AG08396 (cell line): ENCODE data around the gene ICE1.
"Not testable (repeated sequence)": the region's sequence is repeated elsewhere in the genome, so short reads cannot be mapped to it uniquely, and the experiment has no call there.

Experiments used
- DNase-seq: peaks from one replicate; pipeline ENCODE4 v3.0.0; 2012; ENCODE audit warnings: low spot score, mixed read lengths

Gene ICE1

DNA sequence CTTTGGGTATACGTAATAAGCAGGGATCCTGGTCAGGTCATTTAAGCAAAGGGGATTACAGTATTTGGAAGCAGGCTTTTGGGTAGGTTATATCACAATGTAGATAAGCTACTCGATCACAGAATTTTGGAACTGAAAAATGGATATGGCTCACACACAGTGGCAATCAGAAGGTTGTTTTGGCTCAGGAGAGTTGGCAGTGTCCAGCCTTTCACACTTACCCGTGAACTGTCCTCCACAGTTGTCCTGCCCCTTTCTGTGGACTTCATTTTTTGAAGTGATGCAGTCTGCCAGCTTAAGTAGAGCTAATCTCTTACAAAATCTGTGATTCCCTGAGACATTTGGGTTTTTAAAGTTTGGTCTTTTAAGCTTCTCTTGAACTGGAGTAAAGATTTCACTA is 30.7 kb downstream of the ICE1 start:
- DNase-seq = no peak

DNA sequence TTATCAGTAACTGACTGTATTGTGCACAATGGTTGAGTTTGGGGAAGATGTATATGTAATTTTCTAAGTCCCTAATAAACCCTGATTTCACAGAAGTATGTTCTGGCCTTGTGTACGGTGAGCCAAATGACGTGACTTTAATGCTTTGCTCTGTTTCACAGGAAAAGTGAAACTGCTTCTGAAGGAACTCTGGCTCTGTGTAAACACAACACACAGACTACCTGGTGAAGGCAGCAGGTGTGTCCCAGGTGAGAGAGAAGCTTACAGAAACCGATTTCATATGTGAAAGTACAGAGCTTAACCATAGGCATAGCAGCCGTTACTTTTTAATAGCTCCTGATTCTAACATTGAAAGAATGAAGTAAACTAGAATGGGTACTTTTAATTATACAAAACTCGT is 31.9 kb downstream of the ICE1 start:
- DNase-seq = no peak

DNA sequence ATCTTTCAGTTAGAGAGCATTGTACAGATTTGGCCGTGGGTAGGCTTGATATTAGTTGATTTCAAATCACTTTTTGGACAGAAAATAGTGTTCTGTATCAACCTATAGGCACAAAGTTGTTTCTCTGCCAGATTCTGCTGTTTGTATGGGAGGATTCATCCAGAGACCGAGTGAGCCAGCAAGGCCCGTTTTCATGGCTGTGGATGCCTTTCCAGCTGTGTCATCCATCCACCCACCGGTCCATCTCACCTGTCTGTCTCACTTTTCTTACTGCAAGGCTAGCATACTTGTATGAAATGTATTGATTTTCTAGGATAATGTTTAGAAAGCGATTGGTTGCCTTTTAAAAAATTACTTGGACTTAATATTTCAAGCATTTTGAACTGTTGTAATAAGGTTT is 34.4 kb downstream of the ICE1 start:
- DNase-seq = no peak

DNA sequence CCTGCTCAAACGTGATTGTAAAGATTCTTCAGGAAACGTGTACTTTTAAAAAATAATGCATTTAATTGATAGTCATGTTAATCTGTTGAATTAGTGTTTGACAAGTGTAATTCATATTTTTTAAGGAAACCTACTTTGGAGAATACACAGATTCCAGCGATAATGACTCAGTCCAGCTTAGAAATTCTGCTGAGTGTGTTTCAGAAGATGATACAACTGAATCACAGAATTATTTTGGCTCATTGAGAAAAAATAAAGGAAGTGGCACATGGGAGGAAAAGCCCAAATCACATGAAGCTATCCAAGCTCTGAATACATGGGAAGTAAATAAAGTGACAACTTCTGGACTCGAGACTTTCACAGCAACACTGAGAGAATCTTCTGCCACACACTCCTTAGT is 37.8 kb downstream of the ICE1 start:
- no peak for DNase-seq

DNA sequence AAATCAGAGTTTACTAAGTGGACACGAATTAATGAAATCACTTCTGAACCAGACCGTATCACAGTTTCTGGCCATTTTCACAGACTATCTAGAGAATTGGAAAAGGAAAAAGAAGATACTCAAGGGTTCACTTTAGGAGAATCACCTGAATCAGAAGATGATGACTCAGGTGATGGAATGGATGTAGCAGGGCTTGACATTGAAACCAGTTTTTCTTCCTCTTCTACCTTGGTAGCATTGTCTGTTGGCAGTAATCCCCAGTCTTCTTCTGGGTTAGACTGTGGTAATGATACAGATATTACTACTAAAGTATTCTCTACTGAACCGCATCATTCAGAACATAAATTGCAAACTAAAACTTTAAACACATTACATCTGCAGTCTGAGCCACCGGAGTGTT is 38.5 kb downstream of the ICE1 start:
- no peak for DNase-seq

DNA sequence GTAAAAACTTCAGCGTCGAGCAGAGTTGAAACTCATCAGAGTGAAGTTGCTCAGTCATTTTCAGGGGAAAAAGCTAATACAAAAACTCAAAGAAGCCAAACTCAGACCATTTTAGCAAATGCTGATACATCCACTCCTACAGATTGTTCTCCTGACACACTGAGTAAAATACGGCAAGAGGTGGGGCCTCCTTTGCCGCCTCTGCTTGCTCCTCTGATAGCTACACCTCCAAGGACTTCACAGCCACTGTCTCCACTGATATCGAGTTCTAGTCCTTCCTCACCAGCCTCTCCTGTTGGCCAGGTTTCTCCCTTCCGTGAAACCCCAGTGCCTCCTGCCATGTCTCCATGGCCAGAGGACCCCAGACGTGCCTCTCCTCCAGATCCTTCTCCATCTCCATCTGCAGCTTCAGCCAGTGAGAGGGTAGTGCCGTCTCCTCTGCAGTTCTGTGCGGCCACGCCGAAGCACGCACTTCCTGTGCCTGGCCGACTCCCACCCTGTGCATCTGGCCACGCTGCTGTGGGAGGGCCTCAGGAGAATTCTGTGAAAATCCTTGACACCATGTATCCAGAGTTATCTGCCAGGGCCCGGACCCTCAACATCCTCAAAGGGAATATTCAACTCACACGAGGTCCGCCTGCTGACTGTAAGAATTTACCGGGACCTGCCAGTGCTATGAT is 41.7 kb downstream of the ICE1 start:
- no peak for DNase-seq

DNA sequence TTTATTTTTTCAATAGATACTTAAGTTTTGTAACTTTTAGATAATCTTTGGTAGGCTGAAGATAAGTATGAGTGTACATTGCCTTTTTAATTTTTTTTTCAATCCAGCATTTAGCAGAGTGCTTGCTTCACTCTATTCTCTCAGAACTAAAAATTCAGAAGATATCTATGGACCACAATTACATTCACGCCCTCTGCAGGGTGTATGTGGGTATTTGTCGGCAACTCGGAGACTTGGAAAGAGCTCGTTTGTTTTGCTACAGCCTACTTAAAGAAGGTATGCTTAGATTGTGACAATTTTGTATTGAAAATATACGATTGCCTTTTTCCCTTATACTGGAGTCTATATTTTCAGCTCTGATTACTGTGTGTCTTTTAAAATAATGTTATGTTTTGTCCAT is 43.8 kb downstream of the ICE1 start:
- DNase-seq = no peak

DNA sequence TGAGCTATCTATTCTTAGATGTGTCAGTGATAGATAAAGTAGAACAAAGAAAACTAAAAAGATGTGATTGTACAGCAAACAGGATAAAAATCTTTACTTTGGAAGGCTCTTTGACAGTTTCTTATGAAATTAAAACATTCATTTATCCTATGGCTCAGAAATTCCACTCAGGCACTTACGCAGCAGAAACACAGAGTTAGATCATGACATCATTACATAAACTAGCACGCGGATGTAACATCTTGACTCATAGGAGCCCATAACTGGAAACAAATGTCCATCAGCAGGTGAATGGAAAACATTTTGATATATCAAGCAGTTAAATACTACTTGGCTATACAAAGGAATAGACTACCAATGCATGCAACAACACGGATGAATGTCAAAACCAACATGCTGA is 45.3 kb downstream of the ICE1 start:
- no peak for DNase-seq

DNA sequence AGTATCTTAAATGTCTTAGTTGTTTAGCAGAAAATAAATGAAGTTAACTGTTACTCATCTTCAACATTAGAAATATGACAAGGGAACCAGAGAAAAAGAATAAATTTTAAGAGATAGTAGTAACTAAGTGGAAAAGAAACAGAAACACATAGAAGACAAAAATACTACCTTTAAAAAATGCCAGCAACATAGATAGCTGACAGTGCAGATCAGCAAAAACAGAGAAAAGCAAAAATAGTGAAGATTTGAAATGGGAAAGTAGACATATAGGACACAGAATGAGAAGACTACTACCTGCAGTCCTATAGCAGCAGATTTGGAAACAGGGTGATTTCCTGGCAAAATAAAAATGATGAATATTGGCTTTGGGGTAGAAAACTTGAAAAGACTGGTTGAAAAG is 48.5 kb downstream of the ICE1 start:
- no peak for DNase-seq

DNA sequence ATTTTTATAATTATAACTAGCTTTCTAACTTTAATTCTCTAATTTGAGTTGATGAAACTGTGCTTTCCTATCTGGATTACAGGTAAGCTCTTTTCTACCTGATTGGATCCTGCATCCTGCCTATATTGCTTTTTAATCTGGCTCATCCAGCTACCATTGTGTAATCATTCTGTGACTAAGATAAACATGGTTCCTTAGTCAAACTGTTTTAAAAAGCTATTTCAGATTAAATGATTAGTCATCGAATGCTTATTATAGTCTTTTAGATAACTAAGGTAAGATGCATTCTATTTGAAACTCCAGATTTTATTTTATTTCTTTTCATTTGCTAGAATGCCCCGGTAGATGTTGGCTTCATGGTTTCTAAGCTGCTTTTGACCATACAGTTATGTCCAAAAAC is 50.7 kb downstream of the ICE1 start:
- no peak for DNase-seq

DNA sequence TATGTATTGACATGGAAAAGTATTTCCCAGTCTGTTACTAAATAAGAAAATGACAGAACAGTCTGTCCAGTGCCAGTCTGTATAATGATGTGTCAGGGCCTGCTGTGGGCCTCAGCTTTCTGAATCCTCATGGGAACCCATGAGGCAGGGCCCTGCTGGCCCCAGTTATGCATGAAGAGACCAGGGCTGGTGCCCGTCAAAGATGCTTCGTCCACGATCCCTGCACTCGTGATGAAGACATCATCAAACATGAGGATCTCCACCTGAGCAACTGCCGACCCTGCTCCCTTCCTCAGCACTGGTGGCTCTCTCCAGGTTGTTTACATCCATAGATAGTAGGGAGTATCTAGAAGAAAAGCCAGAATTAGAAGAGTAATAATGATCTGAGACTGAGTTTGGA is 52.5 kb downstream of the ICE1 start:
- no peak for DNase-seq

DNA sequence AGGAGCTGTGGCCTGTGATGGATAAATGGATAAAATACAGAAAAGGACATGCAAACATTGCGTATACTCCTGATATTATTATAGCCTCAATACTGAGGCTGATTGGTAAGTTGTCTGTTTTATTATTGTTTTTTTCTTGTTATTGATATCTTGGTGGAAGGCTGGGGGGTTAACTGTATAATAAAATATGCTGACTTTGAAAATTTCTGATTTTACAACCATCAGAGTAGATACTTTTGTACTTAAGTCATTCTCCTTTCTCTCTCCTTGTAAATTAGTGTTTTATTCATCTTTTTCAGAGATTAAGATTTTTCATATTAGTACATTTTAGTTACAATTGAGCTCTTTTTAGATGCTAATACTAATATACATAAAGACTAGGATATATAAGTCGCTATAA is 53.5 kb downstream of the ICE1 start:
- no peak for DNase-seq

DNA sequence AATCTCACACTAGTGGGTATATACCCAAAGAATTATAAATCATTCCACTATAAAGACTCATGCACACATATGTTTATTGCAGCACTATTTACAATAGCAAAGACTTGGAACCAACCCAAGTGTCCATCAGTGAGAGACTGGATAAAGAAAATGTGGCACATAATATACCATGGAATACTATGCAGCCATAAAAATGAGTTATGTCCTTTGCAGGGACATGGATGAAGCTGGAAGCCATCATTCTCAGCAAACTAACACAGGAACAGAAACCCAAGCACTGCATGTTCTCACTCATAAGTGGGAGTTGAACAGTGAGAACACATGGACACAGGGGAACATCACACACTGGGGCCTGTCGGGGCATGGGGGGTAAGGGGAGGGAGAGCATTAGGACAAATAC is 57.1 kb downstream of the ICE1 start:
- DNase-seq = not testable (repeated sequence)

DNA sequence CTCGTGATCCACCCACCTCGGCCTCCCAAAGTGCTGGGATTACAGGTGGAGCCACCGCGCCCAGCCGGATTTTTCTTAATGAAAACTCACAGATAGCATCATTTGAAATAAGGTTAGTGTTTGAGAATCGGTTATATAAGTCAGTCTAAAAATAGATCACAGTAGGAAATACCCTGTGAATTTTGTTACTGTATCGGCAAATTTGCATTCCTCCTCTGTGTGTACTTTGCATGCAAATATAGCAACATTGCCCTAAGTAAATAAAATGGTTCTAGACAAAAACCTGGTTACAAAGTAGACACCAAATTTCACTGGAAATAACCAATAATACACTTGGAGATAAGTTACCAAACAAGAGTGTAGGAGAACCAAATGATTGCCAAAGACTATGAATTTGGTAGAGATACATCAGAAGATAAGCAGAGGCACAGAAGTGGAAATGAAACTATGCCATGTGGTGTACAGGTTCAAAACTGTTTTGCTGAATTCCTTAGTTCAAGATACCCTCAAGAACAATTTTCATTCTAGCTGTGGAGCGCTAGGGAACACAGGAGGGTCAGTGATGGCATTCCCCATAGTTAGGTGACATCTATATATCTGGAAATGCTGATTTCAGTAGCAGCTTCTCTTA is 58.1 kb downstream of the ICE1 start:
- DNase-seq = no peak

DNA sequence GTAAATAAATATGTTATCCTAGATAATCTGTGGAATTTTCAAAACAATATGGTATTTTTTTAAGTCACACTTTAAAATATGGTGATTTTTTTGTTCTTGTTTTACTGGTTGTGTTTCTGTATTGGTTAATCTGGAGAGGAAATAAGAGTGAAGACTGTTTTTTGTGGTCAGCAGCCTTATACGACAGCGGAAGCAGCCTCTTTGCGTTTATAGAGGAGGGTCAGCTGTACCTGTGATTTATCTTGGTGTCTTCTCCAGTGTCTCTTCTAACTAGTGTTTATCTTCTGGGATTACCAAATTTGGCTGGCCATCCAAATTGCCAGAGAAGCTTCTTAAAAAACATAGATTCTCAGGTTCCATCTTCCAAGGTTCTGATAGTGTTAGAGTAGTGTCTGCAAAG is 58.7 kb downstream of the ICE1 start:
- no peak for DNase-seq

DNA sequence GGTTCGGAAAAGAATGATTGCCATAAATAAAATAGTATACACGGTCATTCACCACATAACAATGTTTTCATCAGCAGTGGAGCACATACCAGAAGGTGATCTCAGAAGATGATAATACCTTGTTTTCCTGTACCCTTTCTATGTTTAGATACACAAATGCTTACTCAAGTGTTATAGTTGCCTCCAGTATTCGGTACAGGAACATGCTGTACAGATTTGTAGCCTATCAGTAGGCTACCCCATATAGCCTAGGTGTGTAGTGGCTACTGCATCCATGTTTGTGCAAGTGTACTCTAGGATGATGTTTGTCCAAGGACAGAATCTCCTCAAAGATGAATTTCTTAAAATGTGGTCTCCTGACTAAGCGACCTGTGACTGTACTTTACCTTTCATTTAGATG is 59.2 kb downstream of the ICE1 start:
- DNase-seq = no peak

DNA sequence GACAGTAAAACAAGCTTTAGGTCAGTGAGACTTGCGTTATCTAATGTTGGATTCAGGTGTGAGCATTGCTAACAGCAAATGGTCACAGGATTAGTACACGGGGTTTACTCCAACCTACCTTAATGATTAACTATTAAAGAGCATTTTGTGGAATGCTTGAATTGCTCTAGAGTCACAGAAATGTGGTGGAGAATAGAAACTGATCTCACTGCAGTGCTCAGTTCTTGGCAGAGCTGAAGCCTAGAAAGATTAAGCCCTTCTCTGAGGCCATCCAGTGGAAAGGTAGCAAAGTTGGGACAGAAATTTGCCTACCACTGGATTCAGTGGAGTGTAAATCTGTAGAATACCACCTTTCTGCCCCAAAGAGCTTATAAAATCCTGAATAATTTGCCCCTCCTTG is 60.9 kb downstream of the ICE1 start:
- no peak for DNase-seq

DNA sequence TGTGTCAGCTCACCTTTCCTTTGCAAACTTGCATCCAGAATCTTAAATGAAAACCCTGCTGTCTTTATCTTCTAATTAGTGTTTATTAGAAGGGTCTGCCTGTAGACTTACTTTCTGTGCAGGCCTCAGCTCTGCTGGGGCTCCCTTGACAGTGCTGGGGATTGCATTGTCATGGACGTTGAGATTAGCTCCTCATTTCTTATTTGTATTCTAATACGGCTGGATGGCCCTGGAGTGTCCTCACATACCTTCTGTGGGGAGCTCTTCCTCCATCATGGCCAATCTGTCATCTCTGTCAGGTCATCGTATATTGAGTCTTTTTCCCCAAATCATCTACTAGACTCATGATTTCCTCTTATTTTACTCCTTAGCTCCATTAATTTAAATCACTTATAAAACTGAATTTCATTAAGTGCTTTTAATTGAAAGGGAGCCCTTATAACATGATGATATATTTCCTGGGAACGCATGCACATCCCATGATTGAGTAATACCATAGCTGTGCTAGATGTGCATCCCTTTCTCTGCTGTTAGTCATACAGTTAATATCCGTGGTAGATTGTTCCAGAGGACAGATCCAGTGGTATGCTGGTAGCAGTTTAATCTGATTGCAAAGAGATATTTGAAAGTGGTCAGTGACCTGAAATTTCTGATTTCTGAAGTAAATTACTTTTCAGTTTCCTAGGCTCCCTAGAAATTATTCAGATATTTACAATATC is 61.6 kb downstream of the ICE1 start:
- DNase-seq = no peak

DNA sequence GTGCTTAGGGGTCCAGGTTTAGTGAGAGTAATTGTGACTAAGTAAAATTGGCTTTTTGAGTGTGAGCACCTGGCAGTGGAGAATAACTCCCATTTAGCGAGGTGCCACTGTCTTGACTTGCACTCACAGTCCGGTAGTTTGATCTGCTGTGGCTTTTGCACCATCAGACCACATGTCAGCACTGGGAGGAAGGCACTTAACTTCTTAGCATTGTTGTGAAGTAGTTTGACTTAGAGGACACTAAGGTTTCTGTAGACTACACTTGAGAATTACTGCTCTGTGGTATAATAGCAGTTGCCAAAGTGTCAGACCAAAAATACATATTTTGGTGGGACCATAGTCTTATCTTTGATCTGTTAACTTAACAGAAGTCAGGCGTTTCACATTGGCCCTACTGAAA is 63.6 kb downstream of the ICE1 start:
- DNase-seq = no peak

DNA sequence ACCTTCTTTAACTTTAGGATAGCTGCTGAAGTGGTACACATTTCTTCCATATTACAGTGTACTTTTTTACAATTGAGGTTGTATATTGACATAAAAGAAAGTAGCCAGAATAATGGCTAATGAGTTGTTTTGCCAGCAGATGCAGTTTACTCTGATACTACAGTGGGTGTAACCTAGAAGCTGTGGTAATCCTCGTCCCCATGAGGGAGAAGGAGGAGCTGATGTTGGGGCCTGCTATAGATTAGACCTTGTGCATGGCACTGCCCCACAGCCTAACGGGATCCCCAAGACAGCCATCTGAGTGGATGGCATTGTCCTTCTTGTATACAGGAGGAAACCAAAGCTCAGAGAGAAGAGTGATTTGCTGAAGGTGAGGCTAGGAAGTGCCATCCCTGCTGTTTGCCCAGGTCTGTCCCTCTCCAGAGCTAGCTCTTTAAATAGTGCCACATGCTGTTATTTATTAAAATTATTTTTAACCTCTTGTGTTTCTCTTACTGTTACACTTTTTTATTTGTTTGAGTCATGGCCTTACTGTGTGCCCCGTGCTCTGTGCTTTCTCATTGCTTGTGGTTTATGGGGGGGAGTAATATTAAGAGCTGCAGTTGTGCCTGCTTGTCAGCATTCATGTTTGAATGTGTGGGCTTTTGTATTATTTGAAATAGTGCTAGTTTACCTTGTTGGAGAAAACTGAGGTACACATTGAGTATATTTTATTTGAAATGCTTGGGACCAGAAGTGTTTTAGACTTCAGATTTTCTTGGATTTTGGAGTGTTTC is 65.3 kb downstream of the ICE1 start:
- no peak for DNase-seq

DNA sequence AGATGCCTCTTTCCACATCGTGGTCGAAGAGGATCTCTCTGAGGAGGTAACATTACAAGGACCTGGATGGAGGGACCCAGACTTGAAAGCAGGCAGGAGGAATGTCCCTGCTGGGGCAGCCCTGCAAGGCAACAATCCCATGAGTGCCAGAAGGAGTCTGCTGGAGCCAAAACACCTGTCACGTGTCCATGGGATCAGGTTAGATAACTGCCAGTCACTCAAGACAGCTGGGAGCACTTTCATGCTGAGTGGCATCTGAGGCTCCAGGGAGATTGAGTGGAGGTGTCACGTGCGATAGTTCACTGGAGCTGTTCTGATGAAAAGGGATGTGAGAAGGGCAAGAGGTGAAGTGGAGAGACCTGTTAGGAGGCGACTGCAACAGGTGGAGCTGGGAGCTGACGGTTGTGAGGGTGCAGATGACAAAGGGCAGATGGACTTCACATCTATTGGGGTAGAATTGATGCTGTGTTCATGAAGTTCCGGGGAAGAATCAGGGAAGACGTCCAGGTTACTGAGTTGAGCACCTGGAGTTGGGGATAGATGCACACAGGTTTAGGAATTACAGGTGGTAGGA is 68.4 kb downstream of the ICE1 start:
- no peak for DNase-seq

DNA sequence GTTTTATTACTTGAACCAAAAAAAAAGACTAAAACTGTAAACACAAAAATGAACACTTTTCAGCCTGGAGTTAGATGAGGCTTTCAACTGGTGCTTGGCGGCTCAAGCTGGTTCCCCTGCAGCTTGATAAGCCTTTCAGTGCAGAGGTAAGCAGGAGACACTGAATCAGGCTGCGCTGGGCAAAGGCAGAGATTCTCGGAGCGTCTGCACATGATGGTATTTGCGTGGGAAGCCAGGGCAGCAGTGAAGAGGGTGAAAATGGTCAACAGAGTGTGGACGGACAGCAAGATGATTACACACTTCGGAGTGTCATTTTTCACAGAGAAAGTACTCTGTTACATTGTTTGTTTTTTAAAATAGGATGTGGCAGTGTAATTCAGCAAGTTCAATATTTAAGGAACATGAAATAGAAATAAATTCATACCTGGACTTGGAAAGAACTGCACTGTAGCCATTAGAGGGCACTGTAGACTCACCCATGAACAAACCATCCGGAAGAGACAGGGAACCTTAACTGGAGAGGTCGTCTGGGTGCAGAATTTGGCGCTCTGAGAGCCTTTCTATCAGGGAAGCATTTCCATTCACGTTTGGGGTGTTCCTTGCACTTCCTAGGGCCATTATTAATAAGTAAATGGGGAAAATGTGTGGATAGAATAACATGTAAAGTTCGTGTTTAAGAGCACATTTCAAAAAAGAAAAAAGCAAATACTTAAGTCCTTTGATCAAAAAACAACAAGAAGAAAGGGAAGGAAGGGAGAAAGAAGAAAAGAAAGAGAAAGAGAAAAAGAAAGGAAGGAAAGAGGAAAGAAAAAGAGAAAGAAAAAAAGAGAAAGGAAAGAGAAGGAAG is 69.8 kb downstream of the ICE1 start:
- peak; percentile 65 for DNase-seq
